Measurements from ENCODE around the gene CAMK2B.
"Not testable (repeated sequence)": the region's sequence is repeated elsewhere in the genome, so short reads cannot be mapped to it uniquely, and the experiment has no call there.

The CAMK2B gene

DNA sequence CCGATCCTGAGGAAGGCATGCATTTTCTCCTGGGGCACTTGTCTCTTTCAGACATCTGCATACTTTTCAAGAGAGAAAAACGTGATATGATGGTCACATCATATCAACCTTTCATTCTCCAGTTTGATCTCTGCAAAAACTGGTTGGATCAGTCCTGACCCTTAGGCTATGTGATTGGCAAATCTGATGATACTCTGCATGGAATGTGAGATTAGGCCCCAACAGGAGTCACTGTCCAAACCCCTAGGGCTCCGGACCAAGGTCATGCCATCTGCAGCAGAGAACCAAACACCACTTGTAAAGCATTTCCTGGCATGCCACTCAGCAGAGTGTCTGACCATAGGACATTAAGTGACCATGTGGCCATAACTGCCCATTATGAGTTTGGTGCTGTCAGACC lies 144.8 kb downstream of the CAMK2B start:
- Mint-ChIP-seq H3K27ac (no peak overlapping the region), H3K27me3 (peaks cover 1% of the 10 kb centered on the region), H3K4me3 (no peak overlapping the region), H3K36me3 (no peaks in the 10 kb centered on the region), H3K9me3 (ENCODE audit: low read depth) (peaks cover 5% of the 10 kb centered on the region), H3K4me1 (ENCODE audit: low read depth) (no peaks in the 10 kb centered on the region)

DNA sequence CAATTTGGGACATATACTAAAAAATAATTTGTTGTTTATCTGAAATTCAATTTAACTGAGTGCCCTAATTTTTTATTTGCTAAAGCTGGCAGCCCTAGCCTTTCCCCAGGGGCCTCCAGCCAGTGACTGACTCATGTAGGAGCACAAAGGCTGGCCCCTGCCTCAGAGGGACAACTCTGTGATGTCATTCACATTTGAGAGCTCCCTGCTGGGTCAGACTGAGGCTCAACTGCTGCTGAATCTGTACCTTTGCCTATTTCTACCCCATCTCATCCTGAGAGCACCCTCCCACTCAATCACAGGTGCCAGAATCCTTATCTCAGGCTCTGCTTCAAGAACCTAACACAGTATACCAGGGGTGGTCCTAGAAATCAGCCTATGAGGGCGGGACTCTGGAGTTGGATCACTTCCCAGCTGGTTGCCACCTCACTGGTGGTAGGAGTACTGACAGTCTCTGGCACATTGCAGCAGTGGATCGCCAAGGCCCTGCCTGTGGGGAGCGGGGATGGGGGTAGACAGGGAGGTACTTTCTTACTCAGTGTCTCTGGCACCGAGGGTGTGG lies 147.7 kb downstream of the CAMK2B start:
- no peak overlapping the region for H3K27ac Mint-ChIP-seq
- H3K4me3 Mint-ChIP-seq = no peak overlapping the region
- no peaks in the 10 kb centered on the region for H3K9me3 Mint-ChIP-seq (ENCODE audit: low read depth)
- no peaks in the 10 kb centered on the region for H3K36me3 Mint-ChIP-seq
- no peaks in the 10 kb centered on the region for H3K4me1 Mint-ChIP-seq (ENCODE audit: low read depth)
- peaks cover 4% of the 10 kb centered on the region for H3K27me3 Mint-ChIP-seq

DNA sequence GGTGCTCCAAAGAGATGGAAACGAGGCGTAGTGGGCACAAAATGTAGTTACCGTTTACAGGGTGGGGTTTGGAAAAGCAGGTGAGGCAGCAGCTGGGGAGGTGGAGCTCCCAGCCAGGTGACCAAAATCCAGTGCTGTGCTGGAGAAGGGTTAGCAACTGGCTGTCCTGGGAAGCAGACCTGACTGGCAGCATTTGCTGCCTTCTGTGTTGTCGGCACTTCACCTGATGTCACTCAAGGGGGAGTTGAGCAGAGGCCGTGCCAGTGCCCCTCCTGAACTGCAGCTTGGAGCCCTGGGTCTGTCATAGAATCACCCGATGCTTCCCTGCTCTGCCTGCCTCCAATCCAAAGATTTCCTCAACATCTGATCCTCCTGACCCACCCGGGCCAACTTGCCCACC lies 148.9 kb downstream of the CAMK2B start:
- no peak overlapping the region for H3K27ac Mint-ChIP-seq
- H3K4me1 Mint-ChIP-seq (ENCODE audit: low read depth) = no peaks in the 10 kb centered on the region
- no peaks in the 10 kb centered on the region for H3K36me3 Mint-ChIP-seq
- no peak overlapping the region for H3K4me3 Mint-ChIP-seq
- no peaks in the 10 kb centered on the region for H3K9me3 Mint-ChIP-seq (ENCODE audit: low read depth)
- peaks cover 4% of the 10 kb centered on the region for H3K27me3 Mint-ChIP-seq

DNA sequence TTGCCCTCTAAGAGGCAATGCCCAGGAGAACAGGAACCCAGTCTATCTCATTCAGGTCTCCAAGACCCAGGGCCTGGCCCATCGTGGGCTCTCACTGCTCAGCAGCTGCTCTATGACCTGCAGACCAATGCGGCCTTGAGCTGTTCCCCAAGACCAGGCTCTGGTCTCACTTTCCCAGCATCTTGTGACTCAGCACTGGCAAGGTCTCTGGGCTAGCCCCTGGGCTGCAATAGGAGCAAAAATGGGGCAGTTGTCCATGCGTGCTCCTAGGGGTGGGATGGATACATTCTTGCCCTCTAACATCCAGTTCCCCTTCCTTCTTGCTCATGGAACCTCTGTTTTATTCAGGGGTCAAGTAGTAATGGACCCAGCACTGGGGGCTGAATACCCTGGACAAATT lies 149.7 kb downstream of the CAMK2B start:
- Mint-ChIP-seq H3K4me1 (ENCODE audit: low read depth) (no peaks in the 10 kb centered on the region), H3K27ac (no peak overlapping the region), H3K36me3 (no peaks in the 10 kb centered on the region), H3K9me3 (ENCODE audit: low read depth) (no peaks in the 10 kb centered on the region), H3K4me3 (no peak overlapping the region), H3K27me3 (peaks cover 4% of the 10 kb centered on the region)

DNA sequence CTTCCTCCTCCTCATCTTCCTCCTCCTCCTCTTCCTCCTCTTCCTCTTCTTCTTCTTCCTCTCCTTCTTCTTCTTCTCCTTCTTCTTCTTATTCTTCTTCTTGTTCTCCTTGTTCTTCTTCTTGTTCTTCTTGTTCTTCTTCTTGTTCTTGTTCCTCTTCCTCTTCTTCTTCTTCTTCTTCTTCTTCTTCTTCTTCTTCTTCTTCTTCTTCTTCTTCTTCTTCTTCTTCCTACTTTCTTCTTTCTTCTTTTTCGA lies 150.8 kb downstream of the CAMK2B start:
- not testable (repeated sequence) for H3K36me3 Mint-ChIP-seq; H3K4me3 Mint-ChIP-seq; H3K27me3 Mint-ChIP-seq; H3K9me3 Mint-ChIP-seq (ENCODE audit: low read depth); H3K27ac Mint-ChIP-seq; H3K4me1 Mint-ChIP-seq (ENCODE audit: low read depth)

DNA sequence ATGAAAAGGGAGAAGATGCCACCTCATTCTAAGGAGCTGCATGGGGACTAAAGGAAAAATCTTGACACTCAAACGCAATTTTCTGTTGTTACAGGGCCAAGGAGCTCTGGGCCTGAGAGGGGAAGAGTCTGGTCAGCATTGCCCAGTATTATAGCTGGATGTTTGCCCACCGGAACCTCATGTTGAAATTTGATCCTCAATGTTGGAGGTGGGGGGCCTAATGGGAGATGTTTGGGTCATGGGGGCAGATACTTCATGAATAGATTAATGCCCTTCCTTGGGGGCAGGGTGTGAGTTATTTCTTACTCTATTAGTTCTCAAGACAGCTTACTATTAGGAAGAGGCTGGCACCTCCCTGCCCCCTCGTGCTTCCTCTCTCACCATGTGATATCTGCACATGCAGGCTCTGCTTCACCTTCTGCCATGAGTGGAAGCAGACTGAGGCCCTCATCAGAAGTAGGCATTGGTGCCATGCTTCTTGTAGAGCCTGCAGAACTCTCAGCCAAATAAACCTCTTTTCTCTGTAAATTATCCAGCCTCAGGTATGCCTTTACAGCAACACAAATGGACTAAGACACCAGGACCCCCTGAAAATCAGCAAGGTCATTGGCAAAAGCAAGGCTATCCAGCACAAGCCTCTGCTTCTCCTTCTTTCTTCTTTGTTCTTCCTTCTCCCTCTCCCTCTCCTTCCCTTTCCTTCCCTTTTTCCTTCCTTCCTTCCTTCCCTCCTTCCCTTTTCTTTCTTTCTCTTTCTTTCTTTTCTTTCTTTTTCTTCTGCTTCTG lies 151.3 kb downstream of the CAMK2B start:
- Mint-ChIP-seq H3K27ac (no peak overlapping the region), H3K36me3 (no peaks in the 10 kb centered on the region), H3K4me1 (ENCODE audit: low read depth) (no peaks in the 10 kb centered on the region), H3K27me3 (peaks cover 4% of the 10 kb centered on the region), H3K9me3 (ENCODE audit: low read depth) (no peaks in the 10 kb centered on the region), H3K4me3 (no peak overlapping the region)

DNA sequence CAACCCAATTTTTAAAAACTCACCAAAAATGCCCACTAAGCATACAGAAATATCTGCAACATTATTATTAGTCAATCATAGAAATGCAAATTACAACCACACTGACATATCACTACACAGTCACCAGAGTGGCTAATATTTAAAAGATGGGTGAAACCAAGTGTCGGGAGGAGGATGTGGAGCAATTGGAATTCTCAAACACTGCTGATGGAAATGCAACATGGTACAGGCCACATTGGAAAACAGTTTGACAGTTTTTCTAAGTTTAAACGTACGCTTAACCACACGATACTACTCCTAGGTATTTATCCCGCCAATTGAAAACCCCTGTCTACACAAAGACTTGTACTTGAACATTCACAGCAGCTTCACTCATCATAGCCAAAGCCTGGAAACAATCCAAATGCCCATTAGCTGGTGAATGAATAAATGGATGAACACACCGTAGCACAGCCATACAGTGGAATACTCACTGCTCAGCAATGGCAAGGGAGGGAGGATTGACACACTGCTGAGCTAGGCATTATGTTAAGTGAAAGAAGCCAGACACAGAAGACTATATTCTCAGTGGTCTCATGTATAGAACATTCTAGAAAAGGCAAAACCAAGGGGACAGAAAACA lies 152.5 kb downstream of the CAMK2B start:
- Mint-ChIP-seq H3K27ac (no peak overlapping the region), H3K4me1 (ENCODE audit: low read depth) (peaks cover under 1% of the 10 kb centered on the region), H3K27me3 (peaks cover 4% of the 10 kb centered on the region), H3K9me3 (ENCODE audit: low read depth) (no peaks in the 10 kb centered on the region), H3K4me3 (no peak overlapping the region), H3K36me3 (no peaks in the 10 kb centered on the region)

DNA sequence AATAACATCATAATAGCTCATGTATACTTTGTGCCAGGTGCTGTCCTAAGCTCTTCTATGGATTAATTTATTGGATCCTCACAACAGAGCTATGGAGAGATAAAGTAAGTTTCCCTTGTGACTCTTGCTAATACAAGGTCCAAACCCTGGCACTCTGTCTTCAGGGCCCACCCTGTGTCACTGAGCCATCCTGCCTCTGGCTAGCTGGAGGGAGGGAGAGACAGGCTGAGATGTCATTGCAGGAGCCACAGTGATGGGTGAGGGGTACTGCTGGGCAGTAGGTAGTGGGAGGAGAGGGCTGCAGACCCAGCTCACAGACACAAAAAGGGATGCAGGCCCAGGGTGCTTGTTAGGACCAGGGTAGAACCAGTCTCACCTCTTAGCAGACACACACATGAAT lies 153.0 kb downstream of the CAMK2B start:
- H3K9me3 Mint-ChIP-seq (ENCODE audit: low read depth) = no peaks in the 10 kb centered on the region

DNA sequence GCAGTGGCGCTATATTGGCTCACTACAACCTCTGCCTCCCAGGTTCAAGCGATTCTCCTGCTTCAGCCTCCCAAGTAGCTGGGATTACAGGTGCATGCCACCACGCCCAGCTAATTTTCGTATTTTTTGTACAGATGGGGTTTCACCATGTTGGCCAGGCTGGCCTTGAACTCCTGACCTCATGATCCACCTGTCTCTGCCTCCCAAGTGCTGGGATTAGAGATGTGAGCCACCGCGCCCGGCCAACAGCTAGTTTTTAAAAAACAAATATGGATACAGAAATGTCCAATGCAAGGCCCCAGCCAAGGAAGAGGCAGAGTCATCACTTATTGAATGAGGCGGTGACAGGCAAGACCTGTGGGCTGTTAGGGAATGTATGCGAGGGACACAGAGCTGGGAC lies 153.5 kb downstream of the CAMK2B start:
- H3K4me1 Mint-ChIP-seq (ENCODE audit: low read depth) = not testable (repeated sequence)

More for the DNA sequence above, 153.0 kb downstream of the CAMK2B start:
- Mint-ChIP-seq H3K27me3 (peaks cover 4% of the 10 kb centered on the region), H3K4me1 (ENCODE audit: low read depth) (peaks cover 6% of the 10 kb centered on the region), H3K36me3 (no peaks in the 10 kb centered on the region), H3K27ac (no peak overlapping the region), H3K4me3 (no peak overlapping the region)

DNA sequence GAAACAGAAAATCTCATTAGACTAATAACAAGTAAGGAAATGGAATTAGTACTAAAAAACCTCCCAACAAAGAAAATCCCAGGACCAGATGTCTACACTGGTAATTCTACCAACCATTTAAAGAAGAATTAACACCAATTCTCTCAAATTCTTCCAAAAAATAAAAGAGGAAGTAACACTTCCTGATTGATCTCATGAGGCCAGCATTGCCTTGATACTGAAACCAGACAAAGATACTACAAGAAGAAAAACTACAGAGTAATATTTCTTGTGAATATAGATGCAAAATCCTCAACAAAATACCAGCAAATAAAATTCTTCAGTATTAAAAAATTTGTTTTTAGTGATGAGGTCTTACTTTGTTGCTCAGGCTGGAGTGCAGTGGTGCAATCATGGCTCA lies 157.5 kb downstream of the CAMK2B start:
- H3K27ac Mint-ChIP-seq = no peak overlapping the region

More for the DNA sequence above, 153.5 kb downstream of the CAMK2B start:
- H3K27ac Mint-ChIP-seq; H3K27me3 Mint-ChIP-seq; H3K9me3 Mint-ChIP-seq (ENCODE audit: low read depth); H3K4me3 Mint-ChIP-seq; H3K36me3 Mint-ChIP-seq: not testable (repeated sequence)

More for the DNA sequence above, 157.5 kb downstream of the CAMK2B start:
- Mint-ChIP-seq H3K9me3 (ENCODE audit: low read depth) (peaks cover 6% of the 10 kb centered on the region), H3K27me3 (no peaks in the 10 kb centered on the region), H3K4me1 (ENCODE audit: low read depth) (peaks cover 8% of the 10 kb centered on the region), H3K4me3 (no peak overlapping the region), H3K36me3 (no peaks in the 10 kb centered on the region)

All from activated naive CD8-positive, alpha-beta T cell (primary cell).